ENCODE data around the gene PRSS27.

The PRSS27 gene

GRCh38 chr16:2720064-2720457 is at the start of gene PRSS27:
Gene PRSS27 (minus strand): TSS chr16:2720224. CDS start chr16:2720160, 64 bp downstream.
- in situ Hi-C loops (cut with MboI; ENCODE audit: low sequenced_read_pairs), result no loop called here

- in situ Hi-C loops (cut with MboI; ENCODE audit: low sequenced_read_pairs), result no loop called here
These were observed 49.6 kb upstream of the PRSS27 start for GRCh38 chr16:2769675-2770056.

- in situ Hi-C loops (cut with MboI; ENCODE audit: low sequenced_read_pairs), result no loop called here
These were observed 49.1 kb upstream of the PRSS27 start for GRCh38 chr16:2769100-2769529.

- in situ Hi-C loops (cut with MboI; ENCODE audit: low sequenced_read_pairs), result no loop called here
These were observed 48.5 kb upstream of the PRSS27 start for GRCh38 chr16:2768403-2769089.

- in situ Hi-C loops (cut with MboI; ENCODE audit: low sequenced_read_pairs), result no loop called here
These were observed 47.9 kb upstream of the PRSS27 start for GRCh38 chr16:2767891-2768290.

GRCh38 chr16:2767140-2767731 is 47.2 kb upstream of the PRSS27 start:
- in situ Hi-C loops (cut with MboI; ENCODE audit: low sequenced_read_pairs), result no loop called here

- in situ Hi-C loops (cut with MboI; ENCODE audit: low sequenced_read_pairs), result no loop called here
These were observed 46.6 kb upstream of the PRSS27 start for GRCh38 chr16:2766430-2767139.

GRCh38 chr16:2765462-2766404 is 45.7 kb upstream of the PRSS27 start:
- in situ Hi-C loops (cut with MboI; ENCODE audit: low sequenced_read_pairs), result no loop called here

- in situ Hi-C loops (cut with MboI; ENCODE audit: low sequenced_read_pairs), result no loop called here
These were observed 44.7 kb upstream of the PRSS27 start for GRCh38 chr16:2764718-2765117.

- in situ Hi-C loops (cut with MboI; ENCODE audit: low sequenced_read_pairs), result no loop called here
These were observed 43.1 kb upstream of the PRSS27 start for GRCh38 chr16:2763173-2763572.

- in situ Hi-C loops (cut with MboI; ENCODE audit: low sequenced_read_pairs), result no loop called here
These were observed 42.7 kb upstream of the PRSS27 start for GRCh38 chr16:2762711-2763110.

- in situ Hi-C loops (cut with MboI; ENCODE audit: low sequenced_read_pairs), result no loop called here
These were observed 42.0 kb upstream of the PRSS27 start for GRCh38 chr16:2761886-2762583.

GRCh38 chr16:2761472-2761871 is 41.4 kb upstream of the PRSS27 start:
- in situ Hi-C loops (cut with MboI; ENCODE audit: low sequenced_read_pairs), result no loop called here

- in situ Hi-C loops (cut with MboI; ENCODE audit: low sequenced_read_pairs), result no loop called here
These were observed 37.3 kb upstream of the PRSS27 start for GRCh38 chr16:2757344-2757743.

GRCh38 chr16:2756288-2757015 is 36.4 kb upstream of the PRSS27 start:
- in situ Hi-C loops (cut with MboI; ENCODE audit: low sequenced_read_pairs), result no loop called here

GRCh38 chr16:2755158-2755557 is 35.1 kb upstream of the PRSS27 start:
- in situ Hi-C loops (cut with MboI; ENCODE audit: low sequenced_read_pairs), result no loop called here

- in situ Hi-C loops (cut with MboI; ENCODE audit: low sequenced_read_pairs), result no loop called here
These were observed 33.7 kb upstream of the PRSS27 start for GRCh38 chr16:2753733-2754020.

GRCh38 chr16:2752850-2753732 is 33.1 kb upstream of the PRSS27 start:
- in situ Hi-C loops (cut with MboI; ENCODE audit: low sequenced_read_pairs), result no loop called here
